B cell (primary cell): Measurements from ENCODE around the gene ST8SIA2. TPM values are rescaled to one million over a fixed set of nuclear protein-coding genes. Genes with fewer than 3 reads are reported as not detected.

Experiments used
- ATAC-seq: fragments of 200-7000 bp; cut with Tn5 transposase; one replicate; pipeline ENCODE4 v1.10.0; 2021; ENCODE audit warnings: low read depth, mild to moderate bottlenecking, moderate number of reproducible peaks, moderate library complexity
- CTCF ChIA-PET: fragments of 350-600 bp; sonication (Branson Sonifier 250); formaldehyde crosslinking; loops from one replicate; lab custom pipeline; 2021; ENCODE audit warnings: antibody characterized with exemption, inconsistent platforms; lab: Charles Lee
- POLR2A ChIA-PET: fragments of 350-600 bp; sonication (Branson Sonifier 250); formaldehyde crosslinking; loops from one replicate; lab custom pipeline; 2021; ENCODE audit warnings: antibody characterized with exemption; lab: Charles Lee
- DNase-seq: peaks from one replicate; pipeline ENCODE4 v3.0.0; 2013
- H2AFZ ChIP-seq: 2 replicates; pipeline ENCODE4 v1.6.1; 2012; ENCODE audit warnings: mild to moderate bottlenecking, low read depth, low read length; ENCODE audit not compliant: insufficient read depth, poor library complexity, severe bottlenecking
- H3K27ac ChIP-seq, 2 donors: 1 replicate in 1 of 2; 2 replicates in 1 of 2; pipeline ENCODE4 v1.5.1; 2012 to 2013; ENCODE audit warnings: low read length in 2 of 2, mild to moderate bottlenecking in 2 of 2, moderate library complexity in 1 of 2
- H3K27me3 ChIP-seq, 4 experiments: fragments of 200-600 bp in 1 of 4; sonication (generic) in 1 of 4; replicated peaks in 1 of 4; 1 replicate in 2 of 4; 2 replicates in 2 of 4; pipeline versions ENCODE4 v1.6.1 to v1.7.0; 2013 to 2016; ENCODE audit warnings: low read length in 3 of 4, mild to moderate bottlenecking in 2 of 4, mixed read lengths in 1 of 4, moderate library complexity in 1 of 4; ENCODE audit not compliant: insufficient read depth in 4 of 4, control insufficient read depth in 3 of 4; ENCODE audit errors: control extremely low read depth in 1 of 4
- H3K36me3 ChIP-seq, 2 experiments: replicated peaks in 1 of 2; 1 replicate in 1 of 2; 2 replicates in 1 of 2; pipeline versions ENCODE4 v1.6.1 to v1.7.1; 2013; ENCODE audit warnings: low read length in 1 of 2; ENCODE audit not compliant: insufficient read depth in 2 of 2, control insufficient read depth in 1 of 2; ENCODE audit errors: control extremely low read depth in 1 of 2, extremely low read depth in 1 of 2
- H3K4me1 ChIP-seq, 2 donors: fragments of 200-600 bp in 1 of 2; sonication (generic) in 1 of 2; 1 replicate in 1 of 2; 2 replicates in 1 of 2; pipeline versions ENCODE4 v1.5.1 to v1.6.1; 2013 to 2017; ENCODE audit warnings: low read length in 2 of 2; ENCODE audit not compliant: control insufficient read depth in 2 of 2, insufficient read depth in 2 of 2
- H3K4me2 ChIP-seq: replicated peaks from 2 replicates; pipeline ENCODE3; 2012; ENCODE audit warnings: mild to moderate bottlenecking, low read depth, low read length; ENCODE audit not compliant: poor library complexity, severe bottlenecking
- H3K4me3 ChIP-seq, 5 experiments: fragments of 200-600 bp in 1 of 5; sonication (generic) in 1 of 5; 1 replicate in 3 of 5; 2 replicates in 2 of 5; pipeline versions ENCODE4 v1.5.1 to v1.7.0; 2011 to 2016; ENCODE audit warnings: low read length in 4 of 5, mild to moderate bottlenecking in 4 of 5, low read depth in 2 of 5, control low read depth in 1 of 5, moderate library complexity in 1 of 5; ENCODE audit not compliant: insufficient read depth in 1 of 5; ENCODE audit errors: control extremely low read depth in 1 of 5, extremely low read depth in 1 of 5
- H3K79me2 ChIP-seq: fragments of 200-600 bp; sonication (generic); one replicate; pipeline ENCODE4 v1.6.0; 2016; ENCODE audit warnings: low read length; ENCODE audit not compliant: control insufficient read depth, insufficient read depth
- H3K9ac ChIP-seq: fragments of 200-600 bp; sonication (generic); 2 replicates; pipeline ENCODE4 v1.6.1; 2017; ENCODE audit warnings: mild to moderate bottlenecking, low read length, moderate library complexity
- H3K9me3 ChIP-seq, 3 donors: one replicate each; pipeline versions ENCODE4 v1.6.1 to v1.7.1; 2013; ENCODE audit warnings: low read length in 2 of 3; ENCODE audit not compliant: control insufficient read depth in 2 of 3, insufficient read depth in 1 of 3; ENCODE audit errors: control extremely low read depth in 1 of 3
- H4K20me1 ChIP-seq: 2 replicates; pipeline ENCODE4 v1.6.0; 2012; ENCODE audit warnings: mild to moderate bottlenecking, low read length; ENCODE audit not compliant: insufficient read depth, control insufficient read depth, poor library complexity, severe bottlenecking
- H3K27ac Mint-ChIP-seq: one replicate; pipeline ENCODE4 v1.8.0; 2021; ENCODE audit warnings: mixed read lengths
- H3K27me3 Mint-ChIP-seq: one replicate; pipeline ENCODE4 v1.8.0; 2021; ENCODE audit warnings: mixed read lengths
- H3K4me1 Mint-ChIP-seq: one replicate; pipeline ENCODE4 v1.8.0; 2021; ENCODE audit warnings: mixed read lengths
- H3K4me3 Mint-ChIP-seq: one replicate; pipeline ENCODE4 v1.8.0; 2021; ENCODE audit warnings: mixed read lengths
- H3K9me3 Mint-ChIP-seq: one replicate; pipeline ENCODE4 v1.8.0; 2022; ENCODE audit warnings: mixed read lengths; ENCODE audit not compliant: insufficient read depth
- EZH2 ChIP-seq: IDR thresholded peaks from 2 replicates; pipeline ENCODE4 v1.6.1; 2012; ENCODE audit warnings: borderline replicate concordance, low read depth, mild to moderate bottlenecking, moderate library complexity, low read length; ENCODE audit not compliant: insufficient read depth, poor library complexity, severe bottlenecking
- WGBS: methylation state at CpG from one replicate; pipeline ENCODE4 v1.1.5; 2013; ENCODE audit warnings: missing lambda C conversion rate; ENCODE audit not compliant: insufficient coverage; 5-methylcytosine and 5-hydroxymethylcytosine counted together
- intact Hi-C: fragments of 100-400 bp; cut with micrococcal nuclease; formaldehyde crosslinking; loops from one replicate; pipeline ENCODE4 v1.10.0; 2022
- polyA plus RNA-seq: library from polyadenylated mRNA; depleted of rRNA; stranded (reverse); fragments of >200 nt; gene quantifications from 2 replicates; pipeline ENCODE4 v1.2.3, GENCODE V29; 2012
- total RNA-seq, 2 donors: library from RNA; stranded (reverse); fragments of 120-200 nt in 1 of 2; gene quantifications; 1 replicate in 1 of 2; 2 replicates in 1 of 2; pipeline versions ENCODE4 v1.2.3 to v1.2.4, GENCODE V29; 2013 to 2022
- TF ChIP-seq, protein P1 (sequence below): fragments of 200-600 bp; IDR thresholded peaks from one replicate; pipeline ENCODE4 v1.8.0; 2022; ENCODE audit warnings: antibody characterized with exemption, mild to moderate bottlenecking

ST8SIA2 gene
- total and polyA plus RNA-seq, 2 donors (not counting 1 experiment from before 2014, with no cell fraction given) = not detected

- TF ChIP-seq, protein P1, sequence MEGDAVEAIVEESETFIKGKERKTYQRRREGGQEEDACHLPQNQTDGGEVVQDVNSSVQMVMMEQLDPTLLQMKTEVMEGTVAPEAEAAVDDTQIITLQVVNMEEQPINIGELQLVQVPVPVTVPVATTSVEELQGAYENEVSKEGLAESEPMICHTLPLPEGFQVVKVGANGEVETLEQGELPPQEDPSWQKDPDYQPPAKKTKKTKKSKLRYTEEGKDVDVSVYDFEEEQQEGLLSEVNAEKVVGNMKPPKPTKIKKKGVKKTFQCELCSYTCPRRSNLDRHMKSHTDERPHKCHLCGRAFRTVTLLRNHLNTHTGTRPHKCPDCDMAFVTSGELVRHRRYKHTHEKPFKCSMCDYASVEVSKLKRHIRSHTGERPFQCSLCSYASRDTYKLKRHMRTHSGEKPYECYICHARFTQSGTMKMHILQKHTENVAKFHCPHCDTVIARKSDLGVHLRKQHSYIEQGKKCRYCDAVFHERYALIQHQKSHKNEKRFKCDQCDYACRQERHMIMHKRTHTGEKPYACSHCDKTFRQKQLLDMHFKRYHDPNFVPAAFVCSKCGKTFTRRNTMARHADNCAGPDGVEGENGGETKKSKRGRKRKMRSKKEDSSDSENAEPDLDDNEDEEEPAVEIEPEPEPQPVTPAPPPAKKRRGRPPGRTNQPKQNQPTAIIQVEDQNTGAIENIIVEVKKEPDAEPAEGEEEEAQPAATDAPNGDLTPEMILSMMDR = no peak
- no peak for TF ChIP-seq EZH2
- Histone ChIP-seq H3K27ac (no peak overlapping the region), H2AFZ (no peak overlapping the region), H3K9ac (no peak overlapping the region), H3K4me1 (no peaks in the 10 kb centered on the region), H3K27me3 (no peaks in the 10 kb centered on the region), H3K9me3 (peaks cover 0 to 4% (median 0%) of the 10 kb centered on the region in 3 donors), H3K36me3 (no peaks in the 10 kb centered on the region), H3K4me3 (no peak overlapping the region), H4K20me1 (no peaks in the 10 kb centered on the region), H3K4me2 (no peak overlapping the region), H3K79me2 (no peaks in the 10 kb centered on the region)
- WGBS = 73% methylated on average over 2 of the region's 3 CpGs
- no peak overlapping the region for H3K27ac Mint-ChIP-seq
- ChIA-PET CTCF (no interaction called here), POLR2A (no interaction called here)
- H3K4me3 Mint-ChIP-seq = no peak overlapping the region
- H3K9me3 Mint-ChIP-seq = no peaks in the 10 kb centered on the region
- H3K4me1 Mint-ChIP-seq = no peaks in the 10 kb centered on the region
- intact Hi-C loops = no loop called here
- peaks cover 4% of the 10 kb centered on the region for H3K27me3 Mint-ChIP-seq
- DNase-seq (no peak), ATAC-seq (no peak)
Measured at GRCh38 chr15:92365906-92366305, 27.8 kb upstream of the ST8SIA2 start.

DNA sequence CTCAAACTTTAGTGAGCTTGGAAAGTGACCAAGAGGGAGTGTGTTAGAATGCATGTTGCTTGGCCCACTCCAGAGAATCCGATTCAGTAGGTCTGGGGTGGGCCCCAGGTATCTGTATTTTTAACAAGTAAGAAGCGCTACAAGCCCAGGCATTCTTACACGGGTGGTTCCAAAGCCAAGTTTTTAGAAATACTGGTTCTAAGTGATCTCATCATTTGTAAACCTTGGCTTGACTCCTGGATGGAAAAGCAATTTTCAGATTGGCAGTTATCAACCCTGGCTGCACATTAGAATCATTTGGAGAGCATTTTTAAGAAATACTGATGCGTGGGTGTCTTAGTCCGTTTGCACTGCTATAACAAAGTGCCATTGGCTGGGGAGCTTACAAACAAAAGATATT lies 27.3 kb upstream of the ST8SIA2 start:
- Mint-ChIP-seq H3K4me3 (no peak overlapping the region), H3K9me3 (no peaks in the 10 kb centered on the region), H3K27me3 (peaks cover 4% of the 10 kb centered on the region), H3K4me1 (no peaks in the 10 kb centered on the region), H3K27ac (no peak overlapping the region)
- H3K4me3 ChIP-seq = no peak overlapping the region
- ATAC-seq (no peak), DNase-seq (no peak)
- no peak overlapping the region for H3K9ac ChIP-seq
- H2AFZ ChIP-seq = no peak overlapping the region
- POLR2A ChIA-PET = no interaction called here
- CTCF ChIA-PET = no interaction called here
- H3K4me1 ChIP-seq = no peaks in the 10 kb centered on the region
- no peaks in the 10 kb centered on the region for H3K36me3 ChIP-seq
- TF ChIP-seq EZH2 = no peak
- TF ChIP-seq, protein P1 = no peak
- intact Hi-C loops = no loop called here
- H3K9me3 ChIP-seq = peaks cover 0 to 4% (median 0%) of the 10 kb centered on the region in 3 donors
- no peak overlapping the region for H3K27ac ChIP-seq
- 75% methylated on average over 4 of the region's 5 CpGs for WGBS
- H4K20me1 ChIP-seq = no peaks in the 10 kb centered on the region
- no peak overlapping the region for H3K4me2 ChIP-seq
- H3K79me2 ChIP-seq = no peaks in the 10 kb centered on the region
- no peaks in the 10 kb centered on the region for H3K27me3 ChIP-seq
